Measurements from ENCODE around the gene DOCK4.

DOCK4 gene

DNA sequence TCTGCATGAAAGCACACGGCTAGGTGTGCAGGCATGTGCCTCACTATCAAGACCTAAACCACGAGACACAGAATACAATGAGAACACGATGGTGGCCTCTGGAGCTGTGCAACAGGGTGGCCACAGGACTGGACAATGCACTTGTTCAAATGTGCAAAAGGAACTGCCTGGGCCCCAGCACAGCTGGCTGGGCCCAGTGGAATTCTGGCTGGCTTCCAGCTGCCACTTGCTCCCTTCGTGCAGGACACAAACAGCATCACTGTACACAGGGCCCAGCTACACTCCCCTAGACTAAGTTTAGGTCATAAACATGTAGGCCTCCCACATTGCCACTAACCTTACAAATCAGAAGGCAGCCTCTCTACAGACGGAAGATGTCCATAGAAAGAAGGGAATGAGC lies 23.4 kb downstream of the DOCK4 start:
- no peak for TF ChIP-seq CTCF (IDR thresholded peaks at IDR 0.05; ENCODE audit: low read depth, low read length)
- no peak overlapping the region for H3K4me3 ChIP-seq (ENCODE audit: low read depth, low read length)

DNA sequence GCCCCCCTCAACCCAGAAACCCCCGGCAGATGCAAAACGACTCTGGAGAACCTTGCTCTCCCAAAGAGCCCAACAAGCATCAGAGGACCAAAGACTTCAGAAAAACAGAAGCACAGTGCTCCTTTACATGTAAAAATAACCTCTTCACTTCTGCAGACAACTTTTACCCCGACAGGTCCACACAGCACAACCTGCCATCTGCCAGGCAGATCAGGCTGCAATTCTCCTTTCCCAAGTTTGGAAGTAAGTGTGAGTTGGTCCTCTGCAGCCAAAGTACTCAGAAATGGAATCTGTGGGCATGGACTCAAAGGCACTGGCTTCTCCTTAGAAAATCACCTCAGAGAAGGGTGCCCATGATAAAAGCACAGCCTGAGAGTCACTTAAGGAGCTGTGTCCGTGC lies 26.0 kb downstream of the DOCK4 start:
- H3K4me3 ChIP-seq (ENCODE audit: low read depth, low read length): no peak overlapping the region
- no peak for TF ChIP-seq CTCF (IDR thresholded peaks at IDR 0.05; ENCODE audit: low read depth, low read length)

DNA sequence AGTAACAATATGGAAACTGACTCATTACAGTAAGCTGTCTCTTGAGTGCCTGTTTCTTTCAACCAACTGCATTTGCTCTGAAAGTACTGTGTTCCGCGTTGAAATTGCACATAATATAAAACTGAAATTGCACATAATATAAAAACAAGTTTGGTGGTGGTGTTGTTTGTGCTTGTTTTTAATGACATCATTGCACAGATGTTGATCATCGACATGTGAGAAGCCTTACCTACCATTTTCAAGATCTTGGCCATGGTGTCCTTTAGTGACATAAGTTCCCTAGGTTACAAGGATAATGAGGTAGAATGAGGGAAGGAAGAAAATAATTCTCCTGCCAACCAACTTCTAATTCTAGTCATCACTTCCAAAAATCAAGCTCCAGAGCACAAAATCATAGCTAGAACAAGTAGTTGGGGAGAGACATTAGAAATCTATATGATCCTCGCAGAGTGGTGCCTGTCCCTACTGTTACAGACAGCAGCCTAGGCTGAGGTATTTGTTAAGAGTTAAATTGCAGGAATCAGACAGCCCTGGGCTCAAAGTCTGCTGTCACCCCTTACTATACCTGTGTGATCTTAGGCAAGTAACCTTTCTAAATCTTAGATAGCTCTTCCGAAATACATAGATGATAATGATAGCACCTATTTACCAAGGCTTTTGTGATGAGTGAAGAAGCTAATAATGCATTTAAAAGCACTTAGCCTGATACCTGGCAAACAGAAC lies 29.3 kb downstream of the DOCK4 start:
- no peak overlapping the region for H3K4me3 ChIP-seq (ENCODE audit: low read depth, low read length)
- TF ChIP-seq CTCF (IDR thresholded peaks at IDR 0.05; ENCODE audit: low read depth, low read length): no peak

DNA sequence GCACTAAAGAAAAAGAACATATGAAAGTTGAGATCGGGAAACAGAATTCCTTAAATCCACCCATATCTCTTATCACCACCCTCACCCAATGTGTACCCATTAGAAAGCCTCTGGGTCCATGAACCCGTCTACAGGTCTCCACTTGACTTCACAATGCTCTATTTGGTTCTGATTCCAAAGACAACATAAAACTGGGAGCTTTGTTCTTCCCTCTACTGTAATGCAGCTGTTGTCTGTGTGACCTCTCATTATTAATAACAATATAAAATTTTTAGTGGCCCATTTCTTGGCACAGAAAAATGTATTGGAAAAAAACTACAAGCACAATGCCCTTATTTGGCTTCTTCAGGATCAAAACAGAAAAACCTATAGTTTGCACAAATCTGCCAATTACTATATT lies 30.0 kb downstream of the DOCK4 start:
- TF ChIP-seq CTCF (IDR thresholded peaks at IDR 0.05; ENCODE audit: low read depth, low read length): no peak
- no peak overlapping the region for H3K4me3 ChIP-seq (ENCODE audit: low read depth, low read length)

DNA sequence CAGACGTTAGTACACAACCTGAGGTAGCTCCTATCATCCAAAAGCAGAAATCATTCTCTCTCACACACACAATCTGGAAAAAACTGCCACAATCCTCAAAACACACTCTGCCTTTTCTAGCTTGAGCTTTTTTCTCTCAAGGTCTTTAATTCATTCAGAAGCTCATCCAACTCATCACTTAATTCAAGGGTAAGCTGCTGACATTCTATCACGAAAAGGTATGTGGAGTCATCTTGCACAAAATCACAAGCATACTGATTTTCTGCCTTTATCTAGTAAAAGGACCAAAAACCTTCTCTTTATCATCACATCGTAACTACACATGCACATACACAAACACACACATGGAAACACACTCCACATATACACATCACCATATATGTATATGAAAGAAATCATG lies 32.0 kb downstream of the DOCK4 start:
- no peak for TF ChIP-seq CTCF (IDR thresholded peaks at IDR 0.05; ENCODE audit: low read depth, low read length)

GRCh38 chr7:112173568-112173905 lies 32.7 kb downstream of the DOCK4 start:
- TF ChIP-seq CTCF (IDR thresholded peaks at IDR 0.05; ENCODE audit: low read depth, low read length): no peak
- H3K4me3 ChIP-seq (ENCODE audit: low read depth, low read length): no peak overlapping the region

More for the DNA sequence above, 32.0 kb downstream of the DOCK4 start:
- H3K4me3 ChIP-seq (ENCODE audit: low read depth, low read length): no peak overlapping the region

DNA sequence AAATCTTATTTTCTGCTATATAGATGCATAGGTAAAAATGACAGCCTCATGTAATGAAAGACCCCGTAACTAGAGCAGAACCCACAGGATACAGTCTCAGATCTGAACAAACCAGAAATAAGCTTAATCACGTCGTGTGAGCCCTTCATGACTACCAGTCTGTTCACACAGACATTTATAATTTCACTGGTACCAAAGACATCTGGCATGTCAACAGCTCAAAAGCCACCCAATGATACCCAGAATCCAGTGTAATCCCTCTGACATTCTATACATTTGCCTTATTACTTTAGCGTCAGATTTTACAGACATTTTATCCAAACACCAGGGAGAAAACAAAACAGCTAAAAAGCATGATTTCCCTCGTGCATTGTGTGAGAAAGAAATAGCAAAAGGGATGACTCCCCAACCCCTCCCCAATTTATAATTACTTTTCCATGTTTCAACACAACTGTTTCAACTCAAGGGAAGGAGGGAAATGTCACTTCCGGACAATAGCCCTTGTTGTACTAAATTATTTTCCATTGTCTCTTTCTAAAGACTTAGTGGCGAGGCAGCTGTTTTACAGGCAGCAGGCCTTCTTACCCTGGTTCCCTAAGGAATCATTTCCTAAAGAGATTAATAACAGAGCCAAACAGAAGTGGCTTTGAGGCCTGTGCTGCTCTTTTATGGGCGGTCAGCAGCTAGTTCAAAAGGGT lies 33.2 kb downstream of the DOCK4 start:
- no peak overlapping the region for H3K4me3 ChIP-seq (ENCODE audit: low read depth, low read length)
- no peak for TF ChIP-seq CTCF (IDR thresholded peaks at IDR 0.05; ENCODE audit: low read depth, low read length)

Data from WI38 (cell line).